NT2/D1 (cell line): ENCODE results near the gene TMEM117.

Experiments used
- DNase-seq: peaks from one replicate; pipeline ENCODE4 v3.0.0-alpha.2; 2011; ENCODE audit warnings: low read depth, low spot score
- H3K27me3 ChIP-seq: 2 replicates; pipeline ENCODE4 v1.6.0; 2011; ENCODE audit warnings: mild to moderate bottlenecking; ENCODE audit not compliant: insufficient read length, insufficient read depth
- H3K36me3 ChIP-seq: 2 replicates; pipeline ENCODE4 v1.6.1; 2011; ENCODE audit warnings: mild to moderate bottlenecking, low read length, mixed read lengths; ENCODE audit not compliant: insufficient read depth, insufficient read length
- H3K4me1 ChIP-seq: 2 replicates; pipeline ENCODE4 v1.5.1; 2011; ENCODE audit not compliant: insufficient read depth, insufficient read length
- H3K4me3 ChIP-seq: 2 replicates; pipeline ENCODE4 v1.5.1; 2011; ENCODE audit warnings: low read depth; ENCODE audit not compliant: insufficient read length
- H3K9ac ChIP-seq: 2 replicates; pipeline ENCODE4 v1.6.0; 2011; ENCODE audit warnings: low read depth; ENCODE audit not compliant: insufficient read length
- H3K9me3 ChIP-seq: 2 replicates; pipeline ENCODE4 v1.5.1; 2011; ENCODE audit warnings: mild to moderate bottlenecking, low read length; ENCODE audit not compliant: insufficient read depth
- SUZ12 ChIP-seq: IDR thresholded peaks from 2 replicates; pipeline ENCODE4 v1.6.1; 2011; ENCODE audit not compliant: insufficient read length, insufficient read depth; ENCODE audit errors: extremely low read depth
- YY1 ChIP-seq: IDR thresholded peaks from 2 replicates; pipeline ENCODE4 v1.6.1; 2011; ENCODE audit not compliant: insufficient read length, insufficient read depth
- ZNF274 ChIP-seq: IDR thresholded peaks from 2 replicates; pipeline ENCODE4 v1.6.1; 2011; ENCODE audit warnings: mild to moderate bottlenecking, low read depth, low read length

TMEM117 gene

DNA sequence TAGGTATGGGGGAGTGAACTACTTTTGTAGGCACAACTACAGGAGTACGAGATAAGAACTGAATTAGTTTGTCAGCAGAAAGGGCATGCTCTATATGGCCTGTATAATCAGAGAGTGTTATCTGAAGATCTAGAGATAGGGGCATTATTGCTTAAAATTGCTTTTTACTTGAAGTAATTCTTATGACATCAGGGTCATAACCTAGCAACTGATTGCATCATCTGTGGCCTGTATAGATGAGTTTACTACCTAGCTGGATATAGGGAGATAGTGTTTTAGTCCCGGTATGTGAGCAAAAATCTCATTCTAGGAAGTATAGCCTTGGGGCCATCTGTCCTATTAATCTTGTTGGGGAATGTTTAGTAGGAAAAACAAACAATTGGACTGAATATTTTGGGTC, 142.7 kb downstream of the TMEM117 start:
- no peak for DNase-seq

GRCh38 chr12:43979450-43979849, 143.6 kb downstream of the TMEM117 start:
- no peak overlapping the region for H3K4me3 ChIP-seq
- peaks cover 36% of the 10 kb centered on the region for H3K9me3 ChIP-seq
- H3K36me3 ChIP-seq = no peaks in the 10 kb centered on the region
- no peak for DNase-seq
- H3K4me1 ChIP-seq = no peaks in the 10 kb centered on the region
- no peaks in the 10 kb centered on the region for H3K27me3 ChIP-seq
- no peak overlapping the region for H3K9ac ChIP-seq
- TF ChIP-seq YY1 = no peak
- no peak for TF ChIP-seq ZNF274
- TF ChIP-seq SUZ12 = no peak

More for the DNA sequence above, 142.7 kb downstream of the TMEM117 start:
- H3K4me3 ChIP-seq = no peak overlapping the region
- no peaks in the 10 kb centered on the region for H3K4me1 ChIP-seq
- TF ChIP-seq SUZ12 = no peak
- no peak for TF ChIP-seq YY1
- TF ChIP-seq ZNF274 = no peak
- H3K36me3 ChIP-seq = no peaks in the 10 kb centered on the region
- no peaks in the 10 kb centered on the region for H3K27me3 ChIP-seq
- no peak overlapping the region for H3K9ac ChIP-seq
- peaks cover 36% of the 10 kb centered on the region for H3K9me3 ChIP-seq

- no peaks in the 10 kb centered on the region for H3K36me3 ChIP-seq
- H3K27me3 ChIP-seq = no peaks in the 10 kb centered on the region
- no peak for DNase-seq
- H3K4me1 ChIP-seq = no peaks in the 10 kb centered on the region
- H3K9me3 ChIP-seq = peaks cover 36% of the 10 kb centered on the region
- no peak for TF ChIP-seq YY1
- TF ChIP-seq ZNF274 = no peak
- TF ChIP-seq SUZ12 = no peak
- H3K9ac ChIP-seq = no peak overlapping the region
- no peak overlapping the region for H3K4me3 ChIP-seq
Measured at GRCh38 chr12:43980627-43981191, 144.8 kb downstream of the TMEM117 start.

DNA sequence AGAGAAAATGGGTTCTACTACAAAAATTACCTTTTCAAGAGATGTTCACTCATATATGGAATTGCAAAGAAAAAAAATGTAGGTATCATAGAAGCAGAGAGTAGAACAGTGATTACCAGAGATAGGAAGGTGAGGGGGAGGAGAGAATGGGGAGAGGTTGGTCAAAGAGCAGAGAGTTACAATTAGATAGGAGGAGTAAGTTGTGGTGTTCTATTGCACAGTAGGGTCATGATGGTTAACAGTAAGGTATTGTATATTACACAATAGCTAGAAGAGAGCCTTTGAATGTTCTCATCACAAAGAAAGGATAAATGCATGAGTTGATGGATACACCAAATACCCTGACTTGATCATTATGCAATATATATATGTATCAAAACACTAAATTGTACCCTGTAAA, 145.8 kb downstream of the TMEM117 start:
- H3K36me3 ChIP-seq = no peaks in the 10 kb centered on the region
- no peaks in the 10 kb centered on the region for H3K27me3 ChIP-seq
- H3K4me1 ChIP-seq = no peaks in the 10 kb centered on the region
- no peak overlapping the region for H3K4me3 ChIP-seq
- no peak for DNase-seq
- TF ChIP-seq SUZ12 = no peak
- no peak overlapping the region for H3K9ac ChIP-seq
- peaks cover 32% of the 10 kb centered on the region for H3K9me3 ChIP-seq

GRCh38 chr12:43982544-43982943, 146.7 kb downstream of the TMEM117 start:
- H3K9me3 ChIP-seq = peaks cover 32% of the 10 kb centered on the region
- no peak for DNase-seq
- H3K4me1 ChIP-seq = no peaks in the 10 kb centered on the region
- TF ChIP-seq ZNF274 (no peak), YY1 (no peak), SUZ12 (no peak)
- no peak overlapping the region for H3K4me3 ChIP-seq
- H3K9ac ChIP-seq = no peak overlapping the region
- no peaks in the 10 kb centered on the region for H3K36me3 ChIP-seq
- H3K27me3 ChIP-seq = no peaks in the 10 kb centered on the region

- TF ChIP-seq SUZ12 (no peak), ZNF274 (no peak), YY1 (no peak)
- Histone ChIP-seq H3K27me3 (no peaks in the 10 kb centered on the region), H3K4me3 (no peak overlapping the region), H3K36me3 (no peaks in the 10 kb centered on the region), H3K9ac (no peak overlapping the region), H3K4me1 (no peaks in the 10 kb centered on the region), H3K9me3 (no peaks in the 10 kb centered on the region)
- no peak for DNase-seq
Measured at GRCh38 chr12:43988838-43989560, 153.1 kb downstream of the TMEM117 start.

DNA sequence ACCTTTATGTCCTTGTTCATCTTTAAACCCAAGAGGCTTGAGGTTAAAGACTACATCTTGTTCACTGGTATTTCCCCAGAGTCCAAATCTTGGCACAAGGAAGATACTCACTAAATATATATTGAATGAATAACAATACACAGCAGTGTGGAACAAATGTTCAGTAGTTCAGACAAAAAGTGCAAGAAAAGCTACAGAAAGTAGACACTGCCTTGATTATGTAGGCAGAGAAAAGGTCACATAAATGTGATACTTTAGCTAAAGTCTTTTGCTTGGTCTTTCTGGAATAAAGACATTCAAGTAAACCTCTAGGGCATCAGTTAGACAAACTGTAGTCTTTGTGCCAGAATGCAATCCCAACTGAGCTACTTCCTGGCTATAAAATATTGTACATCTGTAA, 157.0 kb downstream of the TMEM117 start:
- DNase-seq = no peak
- H3K9ac ChIP-seq = no peak overlapping the region
- H3K36me3 ChIP-seq = no peaks in the 10 kb centered on the region
- H3K4me3 ChIP-seq = no peak overlapping the region
- H3K27me3 ChIP-seq = no peaks in the 10 kb centered on the region
- no peaks in the 10 kb centered on the region for H3K4me1 ChIP-seq
- TF ChIP-seq YY1 = no peak
- H3K9me3 ChIP-seq = no peaks in the 10 kb centered on the region
